ENCODE measurements around the gene ATXN1.
"Not testable (repeated sequence)": the region's sequence is repeated elsewhere in the genome, so short reads cannot be mapped to it uniquely, and the experiment has no call there.

ATXN1 gene

DNA sequence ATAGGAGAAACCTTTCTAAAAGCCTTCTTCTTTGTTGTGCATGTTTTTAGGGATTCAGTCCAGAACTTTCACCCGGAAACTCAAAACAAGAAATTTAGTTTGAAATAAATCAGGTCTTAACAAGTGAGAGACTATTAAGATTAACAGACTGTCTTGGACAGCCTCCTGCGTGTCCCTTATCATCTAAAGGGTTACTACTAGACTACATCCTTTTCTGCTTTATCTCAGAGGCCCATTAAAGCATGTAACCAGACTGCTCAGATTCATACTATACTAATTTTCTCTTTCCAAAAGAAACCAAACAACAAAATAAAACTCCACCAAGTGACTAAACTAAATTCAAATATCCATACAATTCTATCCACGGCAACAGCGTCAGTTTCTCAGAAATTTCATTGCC is 349.1 kb downstream of the ATXN1 start:
- TF ChIP-seq CTCF (conservative IDR thresholded peaks at IDR 0.05; ENCODE audit: low read depth, low read length): no peak
- Histone ChIP-seq H3K79me2 (ENCODE audit: insufficient read depth, low read depth) (no peaks in the 10 kb centered on the region), H3K4me1 (ENCODE audit: low read depth, poor library complexity, severe bottlenecking) (no peaks in the 10 kb centered on the region), H3K27ac (no peak overlapping the region), H3K36me3 (ENCODE audit: insufficient read depth) (no peaks in the 10 kb centered on the region), H3K4me2 (no peak overlapping the region), H3K9ac (no peak overlapping the region), H4K20me1 (ENCODE audit: insufficient read depth) (no peaks in the 10 kb centered on the region), H3K4me3 (IDR thresholded peaks at IDR 0.05; ENCODE audit: insufficient read depth, low read depth, low read length) (no peak overlapping the region), H2AFZ (ENCODE audit: low read depth) (no peak overlapping the region), H3K27me3 (ENCODE audit: insufficient read depth, low read depth) (no peaks in the 10 kb centered on the region)

DNA sequence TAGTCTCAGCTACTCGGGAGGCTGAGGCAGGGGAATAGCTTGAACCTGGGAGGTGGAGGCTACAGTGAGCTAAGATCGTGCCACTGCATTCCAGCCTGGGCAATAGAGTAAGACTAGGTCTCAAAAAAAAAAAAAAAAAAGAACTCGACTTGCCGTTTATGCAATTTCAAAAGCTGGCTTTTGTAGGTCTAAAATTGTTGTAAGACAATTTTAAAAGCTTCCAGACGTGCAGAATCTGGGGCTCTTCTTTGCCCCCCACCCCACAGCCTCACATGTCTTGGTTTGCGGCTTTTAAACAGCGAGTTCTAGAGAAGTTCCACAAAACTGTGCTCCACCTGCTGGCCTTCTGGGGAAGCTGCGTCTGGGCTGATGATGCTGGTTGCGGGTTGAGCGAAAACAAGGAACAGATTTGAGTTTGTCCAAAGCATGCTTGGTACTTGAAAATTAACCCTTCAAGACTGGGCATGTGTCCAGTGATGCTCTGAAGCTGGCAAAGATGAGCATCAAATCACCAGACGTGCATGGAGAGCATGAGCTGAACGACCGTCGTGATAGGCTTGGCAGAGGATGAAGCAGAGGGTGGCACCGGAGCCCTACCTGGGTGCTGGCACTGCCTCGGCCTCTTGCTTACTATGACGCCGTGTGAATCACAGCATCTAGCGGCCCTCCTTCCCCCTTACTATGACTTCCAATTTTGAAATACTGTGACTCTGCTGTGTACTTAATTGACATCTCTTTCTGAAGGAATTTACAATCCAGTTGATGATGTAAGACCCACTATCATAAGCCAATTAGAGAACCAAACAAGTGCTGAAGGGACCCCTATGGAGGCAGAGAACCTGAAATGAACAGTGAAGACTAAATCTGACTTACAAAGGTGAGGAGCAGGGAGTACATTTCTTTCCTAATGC is 351.5 kb downstream of the ATXN1 start:
- TF ChIP-seq CTCF (conservative IDR thresholded peaks at IDR 0.05; ENCODE audit: low read depth, low read length): peak; percentile 63
- H3K4me1 ChIP-seq (ENCODE audit: low read depth, poor library complexity, severe bottlenecking): no peaks in the 10 kb centered on the region
- H4K20me1 ChIP-seq (ENCODE audit: insufficient read depth): no peaks in the 10 kb centered on the region
- H2AFZ ChIP-seq (ENCODE audit: low read depth): no peak overlapping the region
- no peak overlapping the region for H3K9ac ChIP-seq
- no peak overlapping the region for H3K4me3 ChIP-seq (IDR thresholded peaks at IDR 0.05; ENCODE audit: insufficient read depth, low read depth, low read length)
- no peaks in the 10 kb centered on the region for H3K79me2 ChIP-seq (ENCODE audit: insufficient read depth, low read depth)
- H3K4me2 ChIP-seq: no peak overlapping the region
- H3K36me3 ChIP-seq (ENCODE audit: insufficient read depth): no peaks in the 10 kb centered on the region
- H3K27me3 ChIP-seq (ENCODE audit: insufficient read depth, low read depth): no peaks in the 10 kb centered on the region
- H3K27ac ChIP-seq: no peak overlapping the region

- no peaks in the 10 kb centered on the region for H3K27me3 ChIP-seq (ENCODE audit: insufficient read depth, low read depth)
- H3K27ac ChIP-seq: no peak overlapping the region
- H3K9ac ChIP-seq: no peak overlapping the region
- no peak for TF ChIP-seq CTCF (conservative IDR thresholded peaks at IDR 0.05; ENCODE audit: low read depth, low read length)
- no peak overlapping the region for H2AFZ ChIP-seq (ENCODE audit: low read depth)
- H3K36me3 ChIP-seq (ENCODE audit: insufficient read depth): no peaks in the 10 kb centered on the region
- no peak overlapping the region for H3K4me3 ChIP-seq (IDR thresholded peaks at IDR 0.05; ENCODE audit: insufficient read depth, low read depth, low read length)
- no peak overlapping the region for H3K4me2 ChIP-seq
- no peaks in the 10 kb centered on the region for H3K79me2 ChIP-seq (ENCODE audit: insufficient read depth, low read depth)
- no peaks in the 10 kb centered on the region for H4K20me1 ChIP-seq (ENCODE audit: insufficient read depth)
- no peaks in the 10 kb centered on the region for H3K4me1 ChIP-seq (ENCODE audit: low read depth, poor library complexity, severe bottlenecking)
Measured at GRCh38 chr6:16408766-16409165, 352.5 kb downstream of the ATXN1 start.

GRCh38 chr6:16406966-16407365 is 354.3 kb downstream of the ATXN1 start:
- H3K79me2 ChIP-seq (ENCODE audit: insufficient read depth, low read depth): no peaks in the 10 kb centered on the region
- H4K20me1 ChIP-seq (ENCODE audit: insufficient read depth): no peaks in the 10 kb centered on the region
- H3K4me1 ChIP-seq (ENCODE audit: low read depth, poor library complexity, severe bottlenecking): no peaks in the 10 kb centered on the region
- no peak for TF ChIP-seq CTCF (conservative IDR thresholded peaks at IDR 0.05; ENCODE audit: low read depth, low read length)
- H3K9ac ChIP-seq: no peak overlapping the region
- no peak overlapping the region for H3K27ac ChIP-seq
- H3K4me3 ChIP-seq (IDR thresholded peaks at IDR 0.05; ENCODE audit: insufficient read depth, low read depth, low read length): no peak overlapping the region
- no peak overlapping the region for H3K4me2 ChIP-seq
- no peak overlapping the region for H2AFZ ChIP-seq (ENCODE audit: low read depth)
- H3K27me3 ChIP-seq (ENCODE audit: insufficient read depth, low read depth): no peaks in the 10 kb centered on the region
- no peaks in the 10 kb centered on the region for H3K36me3 ChIP-seq (ENCODE audit: insufficient read depth)

DNA sequence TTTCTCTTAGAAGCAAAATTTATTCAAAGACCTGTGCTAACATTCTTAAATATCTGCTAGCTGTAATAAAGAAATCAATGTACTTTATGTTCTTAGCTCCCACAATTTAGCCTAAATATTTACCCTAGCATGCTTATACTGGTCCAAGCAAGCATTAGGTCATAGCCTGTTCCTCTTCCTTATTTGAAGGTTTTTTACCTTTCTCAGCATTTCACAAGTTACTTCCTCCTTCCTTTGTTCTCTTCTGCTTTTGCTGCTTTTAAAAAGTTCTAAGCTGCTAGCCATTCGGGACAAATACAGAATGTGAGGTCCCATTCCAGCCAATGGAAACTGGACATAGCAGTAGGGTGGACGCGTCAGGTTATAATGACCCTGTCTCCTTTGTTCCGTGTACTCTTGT is 354.7 kb downstream of the ATXN1 start:
- not testable (repeated sequence) for H3K36me3 ChIP-seq (ENCODE audit: insufficient read depth); H3K4me1 ChIP-seq (ENCODE audit: low read depth, poor library complexity, severe bottlenecking); H3K27ac ChIP-seq; H4K20me1 ChIP-seq (ENCODE audit: insufficient read depth); H3K9ac ChIP-seq; H2AFZ ChIP-seq (ENCODE audit: low read depth); H3K4me3 ChIP-seq (IDR thresholded peaks at IDR 0.05; ENCODE audit: insufficient read depth, low read depth, low read length); H3K4me2 ChIP-seq; H3K79me2 ChIP-seq (ENCODE audit: insufficient read depth, low read depth); H3K27me3 ChIP-seq (ENCODE audit: insufficient read depth, low read depth)

Measured in KMS-11 (cell line).